DOHH2 (cell line): ENCODE results near the gene IDNK.
"Not testable (repeated sequence)": the region's sequence is repeated elsewhere in the genome, so short reads cannot be mapped to it uniquely, and the experiment has no call there.

Experiments used
- H3F3A ChIP-seq: fragments of 200-600 bp; sonication (generic), shearing (Covaris generic); 2 replicates; pipeline ENCODE4 v1.6.0; 2016; ENCODE audit warnings: antibody characterized with exemption, mild to moderate bottlenecking; ENCODE audit not compliant: control insufficient read depth, insufficient read depth
- H3K27ac ChIP-seq: fragments of 200-600 bp; sonication (generic); 2 replicates; pipeline ENCODE4 v1.5.1; 2014; ENCODE audit warnings: low read depth, mild to moderate bottlenecking, low read length, moderate library complexity
- H3K27me3 ChIP-seq: fragments of 200-600 bp; sonication (generic); 2 replicates; pipeline ENCODE4 v1.6.1; 2014; ENCODE audit warnings: mild to moderate bottlenecking, low read length, mixed read lengths; ENCODE audit not compliant: control insufficient read depth
- H3K36me3 ChIP-seq: fragments of 200-600 bp; sonication (generic); 2 replicates; pipeline ENCODE4 v1.6.1; 2014; ENCODE audit warnings: mild to moderate bottlenecking, low read length, moderate library complexity, mixed read lengths; ENCODE audit not compliant: control insufficient read depth
- H3K4me1 ChIP-seq: fragments of 200-600 bp; sonication (generic); 2 replicates; pipeline ENCODE4 v1.6.1; 2014; ENCODE audit warnings: mild to moderate bottlenecking, low read length, mixed read lengths; ENCODE audit not compliant: control insufficient read depth
- H3K4me2 ChIP-seq: fragments of 200-600 bp; sonication (generic); 2 replicates; pipeline ENCODE4 v1.6.0; 2014; ENCODE audit warnings: mild to moderate bottlenecking, low read length, moderate library complexity
- H3K4me3 ChIP-seq: fragments of 200-600 bp; sonication (generic); 2 replicates; pipeline ENCODE4 v1.5.1; 2014; ENCODE audit warnings: mild to moderate bottlenecking, low read length, mixed read lengths
- H3K79me2 ChIP-seq: fragments of 200-600 bp; sonication (generic); 2 replicates; pipeline ENCODE4 v1.6.1; 2014; ENCODE audit warnings: mild to moderate bottlenecking, low read length, mixed read lengths; ENCODE audit not compliant: control insufficient read depth
- H3K9me2 ChIP-seq: fragments of 200-600 bp; sonication (generic); replicated peaks from 2 replicates; pipeline ENCODE4 v1.6.1; 2014; ENCODE audit warnings: mild to moderate bottlenecking, low read length, mixed read lengths; ENCODE audit not compliant: control insufficient read depth
- H3K9me3 ChIP-seq: fragments of 200-600 bp; sonication (generic); 2 replicates; pipeline ENCODE4 v1.6.1; 2014; ENCODE audit warnings: antibody characterized with exemption, low read length, mixed read lengths; ENCODE audit not compliant: control insufficient read depth, insufficient read depth
- H4K20me1 ChIP-seq: fragments of 200-600 bp; sonication (generic); 2 replicates; pipeline ENCODE4 v1.6.0; 2014; ENCODE audit warnings: low read depth, mild to moderate bottlenecking, antibody characterized with exemption, low read length, moderate library complexity; ENCODE audit not compliant: control insufficient read depth, insufficient read depth
- EZH2phosphoT487 ChIP-seq: fragments of 200-600 bp; sonication (generic); IDR thresholded peaks from 2 replicates; pipeline ENCODE4 v1.6.1; 2017; ENCODE audit warnings: borderline replicate concordance, mild to moderate bottlenecking, antibody characterized with exemption, low read length, moderate library complexity, mixed read lengths
- TF ChIP-seq, protein P1 (sequence below): fragments of 200-600 bp; sonication (generic); IDR thresholded peaks from one replicate; pipeline ENCODE4 v1.5.1; 2014; ENCODE audit warnings: antibody characterized with exemption, mild to moderate bottlenecking, low read depth, low read length; ENCODE audit not compliant: poor library complexity, severe bottlenecking

Gene IDNK

DNA sequence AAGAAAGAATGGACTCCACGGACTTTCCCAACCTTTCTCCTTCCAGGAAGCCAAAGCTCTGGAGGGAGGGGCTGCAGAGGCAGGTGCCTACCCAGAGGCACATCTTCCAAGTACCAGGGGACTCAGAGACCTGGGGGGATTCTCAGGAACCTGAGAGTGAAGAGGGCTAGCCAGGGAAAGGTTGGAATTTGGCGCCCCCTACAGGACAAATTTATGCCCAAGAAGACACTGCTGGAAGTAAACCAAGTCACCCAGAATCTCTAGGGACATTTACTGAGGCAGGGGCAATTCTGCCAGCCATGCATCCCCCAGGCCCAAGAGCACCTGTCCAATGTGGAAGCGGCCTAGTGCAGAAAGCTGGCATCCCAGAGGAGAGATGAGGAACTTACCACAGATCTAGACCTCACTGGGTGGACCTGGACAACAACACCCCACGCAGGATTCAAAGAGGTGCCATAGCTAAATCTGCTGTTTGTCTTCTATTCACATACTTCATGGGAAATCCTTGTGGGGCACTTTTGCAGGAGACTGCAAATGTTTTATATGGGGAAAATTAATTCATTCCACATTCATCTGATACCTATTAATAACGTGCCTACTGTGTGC is 25.9 kb upstream of the IDNK start:
- H3F3A ChIP-seq, result no peaks in the 10 kb centered on the region
- no peaks in the 10 kb centered on the region for H3K9me3 ChIP-seq
- no peak overlapping the region for H3K4me2 ChIP-seq
- no peaks in the 10 kb centered on the region for H3K27me3 ChIP-seq
- no peaks in the 10 kb centered on the region for H4K20me1 ChIP-seq
- TF ChIP-seq, protein P1, sequence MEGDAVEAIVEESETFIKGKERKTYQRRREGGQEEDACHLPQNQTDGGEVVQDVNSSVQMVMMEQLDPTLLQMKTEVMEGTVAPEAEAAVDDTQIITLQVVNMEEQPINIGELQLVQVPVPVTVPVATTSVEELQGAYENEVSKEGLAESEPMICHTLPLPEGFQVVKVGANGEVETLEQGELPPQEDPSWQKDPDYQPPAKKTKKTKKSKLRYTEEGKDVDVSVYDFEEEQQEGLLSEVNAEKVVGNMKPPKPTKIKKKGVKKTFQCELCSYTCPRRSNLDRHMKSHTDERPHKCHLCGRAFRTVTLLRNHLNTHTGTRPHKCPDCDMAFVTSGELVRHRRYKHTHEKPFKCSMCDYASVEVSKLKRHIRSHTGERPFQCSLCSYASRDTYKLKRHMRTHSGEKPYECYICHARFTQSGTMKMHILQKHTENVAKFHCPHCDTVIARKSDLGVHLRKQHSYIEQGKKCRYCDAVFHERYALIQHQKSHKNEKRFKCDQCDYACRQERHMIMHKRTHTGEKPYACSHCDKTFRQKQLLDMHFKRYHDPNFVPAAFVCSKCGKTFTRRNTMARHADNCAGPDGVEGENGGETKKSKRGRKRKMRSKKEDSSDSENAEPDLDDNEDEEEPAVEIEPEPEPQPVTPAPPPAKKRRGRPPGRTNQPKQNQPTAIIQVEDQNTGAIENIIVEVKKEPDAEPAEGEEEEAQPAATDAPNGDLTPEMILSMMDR, result peak; percentile 93
- TF ChIP-seq EZH2phosphoT487, result no peak
- no peaks in the 10 kb centered on the region for H3K9me2 ChIP-seq
- H3K27ac ChIP-seq, result no peak overlapping the region
- H3K36me3 ChIP-seq, result no peaks in the 10 kb centered on the region
- no peaks in the 10 kb centered on the region for H3K79me2 ChIP-seq
- H3K4me1 ChIP-seq, result no peaks in the 10 kb centered on the region
- no peak overlapping the region for H3K4me3 ChIP-seq

DNA sequence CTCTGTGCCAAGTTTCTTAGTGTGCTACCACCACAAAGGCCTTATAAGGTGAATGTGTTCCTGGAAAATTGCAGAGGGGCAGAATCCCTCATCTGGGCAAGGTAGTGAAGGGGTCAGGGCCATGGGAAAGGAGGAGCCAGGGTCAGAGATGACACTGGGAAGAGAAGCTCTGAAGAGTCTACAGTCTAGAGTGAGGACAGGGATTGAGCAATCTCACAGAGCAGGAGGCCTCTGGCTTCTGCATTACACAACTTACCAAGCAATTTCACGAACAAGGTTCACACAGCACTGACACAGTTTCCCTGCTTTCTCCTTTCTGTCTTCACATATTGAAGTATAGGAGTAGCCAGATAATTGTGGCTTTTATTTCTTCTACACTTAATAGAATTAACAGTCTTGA is 24.5 kb upstream of the IDNK start:
- Histone ChIP-seq H3K9me3 (no peaks in the 10 kb centered on the region), H3K4me3 (no peak overlapping the region), H3K9me2 (no peaks in the 10 kb centered on the region), H4K20me1 (no peaks in the 10 kb centered on the region), H3K36me3 (no peaks in the 10 kb centered on the region), H3K4me1 (no peaks in the 10 kb centered on the region), H3K27ac (no peak overlapping the region), H3K4me2 (no peak overlapping the region), H3K79me2 (no peaks in the 10 kb centered on the region), H3K27me3 (no peaks in the 10 kb centered on the region), H3F3A (no peaks in the 10 kb centered on the region)
- TF ChIP-seq, protein P1, result no peak
- no peak for TF ChIP-seq EZH2phosphoT487

DNA sequence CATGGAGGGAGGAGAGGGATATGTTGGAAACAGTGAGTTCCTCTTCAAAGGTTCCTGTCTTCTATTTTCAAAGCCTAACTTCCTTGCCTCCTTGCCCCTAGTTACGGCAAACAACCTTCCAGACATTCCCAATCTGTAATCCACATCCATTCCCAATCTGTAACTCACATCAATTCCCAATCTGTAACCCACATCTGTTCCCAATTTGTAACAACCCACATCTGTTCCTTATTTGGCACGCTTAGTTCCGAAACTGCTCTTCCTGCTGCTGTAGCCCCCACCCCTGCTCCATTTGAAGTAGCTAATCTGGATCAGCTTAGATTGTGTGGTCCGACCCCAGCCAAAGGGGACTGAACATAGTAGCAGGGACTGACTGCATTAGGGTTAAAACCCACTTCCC is 23.9 kb upstream of the IDNK start:
- Histone ChIP-seq H3K79me2 (no peaks in the 10 kb centered on the region), H3K4me1 (no peaks in the 10 kb centered on the region), H3K4me3 (no peak overlapping the region), H3K27me3 (no peaks in the 10 kb centered on the region), H3K27ac (no peak overlapping the region), H4K20me1 (no peaks in the 10 kb centered on the region), H3K4me2 (no peak overlapping the region), H3K36me3 (no peaks in the 10 kb centered on the region), H3K9me3 (no peaks in the 10 kb centered on the region), H3K9me2 (no peaks in the 10 kb centered on the region), H3F3A (no peaks in the 10 kb centered on the region)
- TF ChIP-seq EZH2phosphoT487, result no peak
- TF ChIP-seq, protein P1, result no peak

DNA sequence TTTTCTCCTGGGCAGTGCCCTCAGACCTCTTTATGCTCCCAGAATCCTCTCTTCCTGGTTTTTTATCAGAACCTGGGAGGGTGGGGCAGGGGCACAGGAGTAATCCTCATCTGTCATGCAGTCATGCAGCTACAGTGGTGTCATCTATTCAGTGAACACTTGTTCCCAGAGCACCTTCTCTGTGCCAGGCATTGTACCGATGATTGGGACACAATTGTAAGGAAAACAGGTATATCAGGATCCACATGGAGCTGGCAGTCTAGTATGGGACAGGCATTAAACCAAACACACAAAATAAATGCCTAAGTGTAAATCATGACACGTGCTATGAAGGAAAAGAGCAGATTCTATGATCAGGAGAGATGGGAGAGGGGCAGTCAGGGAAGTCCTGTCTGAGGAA is 21.5 kb upstream of the IDNK start:
- no peaks in the 10 kb centered on the region for H3K79me2 ChIP-seq
- no peaks in the 10 kb centered on the region for H3K9me2 ChIP-seq
- no peaks in the 10 kb centered on the region for H4K20me1 ChIP-seq
- no peaks in the 10 kb centered on the region for H3K27me3 ChIP-seq
- H3K4me2 ChIP-seq, result no peak overlapping the region
- H3K27ac ChIP-seq, result no peak overlapping the region
- H3K9me3 ChIP-seq, result no peaks in the 10 kb centered on the region
- TF ChIP-seq, protein P1, result no peak
- TF ChIP-seq EZH2phosphoT487, result no peak
- H3K4me1 ChIP-seq, result no peaks in the 10 kb centered on the region
- no peak overlapping the region for H3K4me3 ChIP-seq
- no peaks in the 10 kb centered on the region for H3K36me3 ChIP-seq
- H3F3A ChIP-seq, result no peaks in the 10 kb centered on the region

DNA sequence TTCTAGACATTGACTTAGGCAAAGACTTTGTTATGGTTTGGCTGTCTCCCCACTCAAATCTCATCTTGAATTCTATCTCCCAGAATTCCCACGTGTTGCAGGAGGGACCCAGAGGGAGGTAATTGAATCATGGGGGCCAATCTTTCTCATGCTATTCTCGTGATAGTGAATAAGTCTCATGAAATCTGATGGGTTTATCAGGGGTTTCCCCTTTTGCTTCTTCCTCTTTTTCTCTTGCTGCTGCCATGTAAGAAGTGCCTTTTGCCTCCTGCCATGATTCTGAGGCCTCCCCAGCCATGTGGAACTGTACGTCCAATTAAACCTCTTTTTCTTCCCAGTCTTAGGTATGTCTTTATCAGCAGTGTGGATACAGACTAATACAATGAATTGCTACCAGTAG is 15.3 kb upstream of the IDNK start:
- not testable (repeated sequence) for H3K4me1 ChIP-seq, H4K20me1 ChIP-seq, H3K9me2 ChIP-seq, H3K27ac ChIP-seq, H3K79me2 ChIP-seq, H3K27me3 ChIP-seq, H3K9me3 ChIP-seq, H3K4me2 ChIP-seq, H3K36me3 ChIP-seq, H3F3A ChIP-seq, H3K4me3 ChIP-seq
